HCT116 (cell line): Measurements from ENCODE around the gene PBX1. TPM values are rescaled to one million over a fixed set of nuclear protein-coding genes. Genes with fewer than 3 reads are reported as not detected.

Experiments used
- ATAC-seq: fragments of 200-7000 bp; cut with Tn5 transposase; 2 replicates; pipeline ENCODE4 v1.9.1; 2020; ENCODE audit warnings: mild to moderate bottlenecking, moderate library complexity
- BruUV-seq: library from RNA; stranded (reverse); fragments of 400-500 nt; replicated peaks from 2 replicates; lab custom pipeline; 2021; lab: Mats Ljungman, UMichigan
- CTCF ChIA-PET: fragments of 300-600 bp; sonication (Branson Sonifier 250); formaldehyde crosslinking; loops from one replicate; lab custom pipeline; 2021; ENCODE audit warnings: antibody characterized with exemption; lab: Charles Lee
- POLR2A ChIA-PET: fragments of 300-600, 350-600 bp; sonication (Branson Sonifier 250); formaldehyde crosslinking; loops from one replicate; lab custom pipeline; 2021; ENCODE audit warnings: antibody characterized with exemption; lab: Charles Lee
- RAD21 ChIA-PET, 2 experiments: fragments of 300-600 bp; sonication (Branson Sonifier 250); formaldehyde crosslinking; loops; one replicate each; lab custom pipeline; 2023; ENCODE audit warnings: low total read pairs in 2 of 2; ENCODE audit not compliant: uncharacterized antibody in 2 of 2, unreplicated experiment in 2 of 2, low non-redundant PET in 1 of 2; lab: Charles Lee
- DNase-seq: peaks from one replicate; pipeline ENCODE4 v3.0.0-alpha.2; 2010; ENCODE audit warnings: low read depth, low spot score
- H2AFZ ChIP-seq: fragments of 200-600 bp; shearing (Covaris generic), sonication (generic); 2 replicates; pipeline ENCODE4 v1.6.1; 2017; ENCODE audit warnings: low read depth, mixed run types, mixed read lengths, antibody characterized with exemption, low read length; ENCODE audit not compliant: poor library complexity, severe bottlenecking
- H3K27ac ChIP-seq: 2 replicates; pipeline ENCODE4 v1.5.1; 2012; ENCODE audit warnings: low read depth, low read length
- H3K27me3 ChIP-seq: fragments of 200-600 bp; sonication (generic); 2 replicates; pipeline ENCODE4 v1.6.1; 2016; ENCODE audit warnings: mixed run types, low read length, mixed read lengths; ENCODE audit not compliant: insufficient read depth
- H3K36me3 ChIP-seq, 2 experiments: fragments of 200-500 bp in 1 of 2; fragments of 200-600 bp in 1 of 2; sonication (Bioruptor generic) in 1 of 2; sonication (generic) in 1 of 2; 2 replicates each; pipeline versions ENCODE4 v1.5.1 to v1.6.1; 2014 to 2016; ENCODE audit warnings: low read length in 2 of 2, inconsistent platforms in 1 of 2, mixed read lengths in 1 of 2, mixed run types in 1 of 2; ENCODE audit not compliant: insufficient read depth in 2 of 2, control insufficient read depth in 1 of 2
- H3K4me1 ChIP-seq, 2 experiments: fragments of 200-600 bp in 1 of 2; sonication (generic) in 1 of 2; 2 replicates each; pipeline versions ENCODE4 v1.5.1 to v1.6.1; 2012 to 2017; ENCODE audit warnings: low read length in 2 of 2, inconsistent platforms in 1 of 2, mild to moderate bottlenecking in 1 of 2, mixed read lengths in 1 of 2, mixed run types in 1 of 2, moderate library complexity in 1 of 2; ENCODE audit not compliant: insufficient read depth in 2 of 2, control insufficient read depth in 1 of 2
- H3K4me2 ChIP-seq: fragments of 200-600 bp; sonication (generic); 2 replicates; pipeline ENCODE4 v1.6.1; 2017; ENCODE audit warnings: mixed run types, low read length, mixed read lengths
- H3K4me3 ChIP-seq, 2 experiments: fragments of 200-600 bp in 1 of 2; sonication (generic) in 1 of 2; replicated peaks in 1 of 2; 2 replicates each; pipeline ENCODE4 v1.5.1; 2011 to 2016; ENCODE audit warnings: low read length in 2 of 2, control low read depth in 1 of 2, low read depth in 1 of 2, mild to moderate bottlenecking in 1 of 2, mixed read lengths in 1 of 2, mixed run types in 1 of 2
- H3K79me2 ChIP-seq: fragments of 200-600 bp; sonication (generic); 2 replicates; pipeline ENCODE4 v1.6.1; 2017; ENCODE audit warnings: mild to moderate bottlenecking, mixed run types, low read length, moderate library complexity, mixed read lengths; ENCODE audit not compliant: insufficient read depth
- H3K9ac ChIP-seq: fragments of 200-600 bp; sonication (generic); 2 replicates; pipeline ENCODE4 v1.6.1; 2016; ENCODE audit warnings: low read length, mixed read lengths
- H3K9me2 ChIP-seq: fragments of 200-600 bp; sonication (generic), shearing (Covaris generic); 2 replicates; pipeline ENCODE4 v1.6.1; 2017; ENCODE audit warnings: mixed run types, mild to moderate bottlenecking, moderate library complexity; ENCODE audit not compliant: insufficient read depth
- H3K9me3 ChIP-seq, 2 experiments: fragments of 200-500 bp in 1 of 2; fragments of 200-600 bp in 1 of 2; sonication (Bioruptor generic) in 1 of 2; sonication (generic) in 1 of 2; 2 replicates each; pipeline ENCODE4 v1.6.1; 2014 to 2017; ENCODE audit warnings: low read length in 2 of 2, mixed read lengths in 2 of 2, inconsistent platforms in 1 of 2, low read depth in 1 of 2, mild to moderate bottlenecking in 1 of 2, mixed run types in 1 of 2, moderate library complexity in 1 of 2; ENCODE audit not compliant: control insufficient read depth in 1 of 2, insufficient read depth in 1 of 2
- H4K20me1 ChIP-seq: fragments of 200-600 bp; sonication (generic), shearing (Covaris generic); 2 replicates; pipeline ENCODE4 v1.6.1; 2017; ENCODE audit warnings: mixed run types, mild to moderate bottlenecking, moderate library complexity; ENCODE audit not compliant: insufficient read depth
- CBX3 ChIP-seq: IDR thresholded peaks from 2 replicates; pipeline ENCODE4 v1.6.1; 2012; ENCODE audit warnings: low read depth
- EGR1 ChIP-seq: IDR thresholded peaks from 2 replicates; pipeline ENCODE4 v1.6.1; 2012; ENCODE audit warnings: low read depth
- ELF1 ChIP-seq: IDR thresholded peaks from 2 replicates; pipeline ENCODE4 v1.6.1; 2012; ENCODE audit warnings: low read depth, borderline replicate concordance
- EZH2 ChIP-seq: fragments of 200-600 bp; sonication (generic); IDR thresholded peaks from 2 replicates; pipeline ENCODE4 v1.6.1; 2017; ENCODE audit warnings: antibody characterized with exemption, mixed run types
- EZH2phosphoT487 ChIP-seq: fragments of 200-600 bp; IDR thresholded peaks from 2 replicates; pipeline ENCODE4 v1.6.1; 2018; ENCODE audit warnings: antibody characterized with exemption, borderline replicate concordance
- MAX ChIP-seq: IDR thresholded peaks from 2 replicates; pipeline ENCODE4 v1.6.1; 2012
- POLR2A ChIP-seq: IDR thresholded peaks from 2 replicates; pipeline ENCODE4 v1.7.0; 2011; ENCODE audit warnings: borderline replicate concordance; ENCODE audit not compliant: insufficient read depth, insufficient read length; ENCODE audit errors: extremely low read depth
- RAD21 ChIP-seq: IDR thresholded peaks from 2 replicates; pipeline ENCODE4 v1.6.1; 2012; ENCODE audit warnings: low read depth, mild to moderate bottlenecking
- REST ChIP-seq: IDR thresholded peaks from 2 replicates; pipeline ENCODE4 v1.6.1; 2012; ENCODE audit warnings: low read depth
- SIN3A ChIP-seq: IDR thresholded peaks from 2 replicates; pipeline ENCODE4 v1.6.1; 2012; ENCODE audit warnings: low read depth
- intact Hi-C: fragments of 100-400 bp; cut with micrococcal nuclease; formaldehyde crosslinking; loops from 2 replicates; pipeline ENCODE4 v1.10.0; 2022
- total RNA-seq: library from RNA; stranded (reverse); gene quantifications from one replicate; pipeline ENCODE4 v1.2.1, GENCODE V29; 2021; ENCODE audit not compliant: unreplicated experiment

The PBX1 gene
- total RNA-seq, 1 experiment from 2014 or later, result 29.6 TPM

GRCh38 chr1:164783778-164784555, 225.0 kb downstream of the PBX1 start:
- Histone ChIP-seq H4K20me1 (no peaks in the 10 kb centered on the region), H3K9me2 (no peaks in the 10 kb centered on the region), H3K27me3 (no peaks in the 10 kb centered on the region), H3K36me3 (no peaks in the 10 kb centered on the region), H3K79me2 (no peaks in the 10 kb centered on the region), H3K9ac (no peak overlapping the region), H3K27ac (no peak overlapping the region), H3K4me2 (no peak overlapping the region), H3K4me3 (no peak overlapping the region), H2AFZ (no peak overlapping the region), H3K4me1 (peaks cover 35 to 42% of the 10 kb centered on the region in 2 experiments), H3K9me3 (no peaks in the 10 kb centered on the region)
- no peak for TF ChIP-seq SIN3A
- TF ChIP-seq EZH2, result no peak
- no peak for TF ChIP-seq MAX
- TF ChIP-seq RAD21, result no peak
- no peak for TF ChIP-seq EZH2phosphoT487
- TF ChIP-seq ELF1, result no peak
- intact Hi-C loops, result no loop called here
- ChIA-PET POLR2A (no interaction called here), RAD21 (no interaction called here), CTCF (interaction anchor here (0.5 kb wide), 1 partner anchor 618 kb away, joined by 3 read pairs; no protein-coding TSS in a partner anchor)
- no peak for DNase-seq
- ATAC-seq, result no peak
- no TSS peak for BruUV-seq

GRCh38 chr1:164784960-164785359, 226.0 kb downstream of the PBX1 start:
- TF ChIP-seq EZH2, result no peak
- no peak for TF ChIP-seq ELF1
- no peak for TF ChIP-seq EGR1
- TF ChIP-seq CBX3, result no peak
- TF ChIP-seq POLR2A, result no peak
- TF ChIP-seq REST, result no peak
- peaks cover 35 to 42% of the 10 kb centered on the region in 2 experiments for H3K4me1 ChIP-seq
- H3K27ac ChIP-seq, result no peak overlapping the region
- H4K20me1 ChIP-seq, result no peaks in the 10 kb centered on the region
- ATAC-seq (no peak), DNase-seq (no peak)
- intact Hi-C loops, result loop anchor here (5.0 kb wide), 4 partner anchors 343 to 1373 kb away; no protein-coding TSS in a partner anchor
- H3K9me3 ChIP-seq, result no peaks in the 10 kb centered on the region
- ChIA-PET RAD21 (no interaction called here), CTCF (no interaction called here), POLR2A (no interaction called here)
- H3K36me3 ChIP-seq, result no peaks in the 10 kb centered on the region
- H3K4me3 ChIP-seq, result no peak overlapping the region
- no peak overlapping the region for H2AFZ ChIP-seq
- H3K4me2 ChIP-seq, result no peak overlapping the region
- no peaks in the 10 kb centered on the region for H3K27me3 ChIP-seq
- no peak overlapping the region for H3K9ac ChIP-seq
- H3K79me2 ChIP-seq, result no peaks in the 10 kb centered on the region
- BruUV-seq, result no TSS peak
- H3K9me2 ChIP-seq, result no peaks in the 10 kb centered on the region
